Activated CD4-positive, alpha-beta T cell treated with anti-CD3 and anti-CD28 coated beads for 48 hours (primary cell): ENCODE data around the gene RAPGEF4.
"Not testable (repeated sequence)": the region's sequence is repeated elsewhere in the genome, so short reads cannot be mapped to it uniquely, and the experiment has no call there.

Experiments
- DNase-seq: peaks from one replicate; pipeline ENCODE4 v3.0.0-alpha.2; 2020

RAPGEF4 gene

DNA sequence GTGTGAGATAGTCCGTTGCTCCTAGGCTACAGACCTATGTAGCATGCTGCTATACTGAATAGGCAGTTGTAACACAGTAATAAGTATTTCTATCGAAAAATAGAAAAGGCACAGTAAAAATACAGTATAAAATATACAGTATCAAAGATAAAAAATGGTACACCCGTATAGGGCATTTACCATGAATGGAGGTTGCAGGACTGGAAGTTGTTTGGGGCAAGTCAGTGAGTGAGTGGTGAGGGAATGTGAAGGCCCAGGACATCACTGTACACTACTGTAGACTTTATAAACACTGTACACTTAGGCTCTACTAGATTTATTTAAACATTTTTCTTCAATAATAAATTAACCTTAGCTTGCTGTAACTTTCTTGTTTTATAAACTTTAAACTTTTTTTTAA is 343.5 kb downstream of the RAPGEF4 start:
- DNase-seq, result no peak

DNA sequence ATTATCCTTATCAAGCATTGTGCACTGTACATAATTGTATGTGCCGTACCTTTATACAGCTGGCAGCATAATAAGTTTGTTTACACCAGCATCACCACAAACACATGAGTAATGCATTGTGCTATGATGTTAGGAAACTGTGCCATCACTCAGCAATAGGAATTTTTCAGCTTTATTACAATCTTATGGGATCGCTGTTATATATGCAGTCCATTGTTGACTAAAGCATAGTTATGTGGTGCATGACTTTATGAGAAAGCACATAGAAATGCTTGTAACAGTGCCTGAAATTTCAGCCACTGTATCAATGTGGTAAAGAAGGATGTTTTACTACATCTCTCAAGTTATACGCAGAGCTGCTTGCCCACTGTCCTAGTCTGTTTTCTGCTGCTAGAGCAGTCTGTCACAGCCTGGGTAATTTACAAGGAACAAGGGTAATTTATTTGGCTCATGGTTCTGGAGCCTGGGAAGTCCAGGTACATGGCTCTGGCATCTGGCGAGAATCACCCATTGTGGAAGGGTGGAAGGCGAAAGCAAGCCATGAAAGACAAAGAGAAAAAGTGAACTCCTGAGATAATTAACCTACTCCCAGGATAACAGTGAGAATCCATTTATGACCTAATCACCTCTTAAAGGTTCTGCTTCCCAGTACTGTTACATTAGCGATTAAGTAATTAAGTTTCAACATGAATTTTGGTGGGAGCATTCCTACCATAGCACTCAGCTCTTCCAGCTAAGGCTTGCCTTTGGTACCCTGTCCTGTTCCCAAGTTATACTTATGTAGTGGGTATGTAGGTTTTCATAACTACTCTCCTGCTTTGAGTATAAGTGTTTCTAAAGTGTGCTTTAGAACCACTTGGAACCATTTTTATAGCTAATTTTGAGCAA is 344.6 kb downstream of the RAPGEF4 start:
- DNase-seq, result no peak

DNA sequence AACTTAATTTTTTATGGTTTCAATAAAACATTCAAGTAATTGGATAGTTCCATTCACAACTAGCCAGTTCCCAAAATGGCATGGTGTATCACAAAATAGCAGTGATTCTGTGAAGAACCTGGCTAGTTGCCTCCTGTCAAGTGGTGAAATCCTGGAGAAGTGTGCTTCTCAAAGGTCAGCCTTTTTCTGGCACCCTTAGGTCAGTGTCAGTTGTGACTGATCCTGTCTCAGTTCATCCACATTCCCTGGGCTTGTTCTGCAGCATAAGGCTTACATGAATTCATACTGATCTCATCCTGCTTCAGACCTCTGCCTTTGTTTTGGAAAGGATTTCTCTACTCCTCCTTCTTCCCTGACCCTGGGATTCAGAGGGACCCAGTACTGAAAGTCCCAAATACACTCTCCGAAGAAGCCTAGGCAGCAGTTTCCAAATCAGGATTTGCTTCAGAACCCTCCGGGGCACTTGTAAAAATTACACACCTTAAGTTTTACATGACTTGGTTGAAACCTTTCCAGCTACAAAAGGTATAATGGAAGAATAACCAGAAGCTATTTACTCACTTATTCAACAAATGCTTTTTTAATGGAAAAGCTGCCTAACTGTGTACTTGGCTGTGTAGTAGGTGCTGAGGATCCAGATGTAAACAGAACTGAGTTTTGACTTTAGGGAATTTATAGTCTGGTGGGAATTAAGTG is 351.0 kb downstream of the RAPGEF4 start:
- DNase-seq, result no peak

DNA sequence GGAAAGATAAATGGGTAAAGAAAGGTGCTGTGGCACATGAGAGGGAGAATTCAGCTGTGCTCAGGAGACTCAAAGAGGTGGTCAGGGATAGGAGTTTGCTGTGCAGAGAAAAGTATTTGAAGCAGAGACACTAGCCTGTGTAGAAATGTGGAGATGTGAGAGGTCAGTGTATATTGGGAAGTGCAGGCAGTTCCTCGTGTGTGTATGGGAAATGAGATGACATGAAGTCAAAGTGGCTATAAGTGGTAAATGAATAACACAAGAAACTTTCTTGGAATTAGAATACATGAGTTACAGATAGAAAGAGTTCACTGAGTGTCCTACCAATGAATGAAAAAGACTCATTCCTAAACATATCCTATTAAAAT is 351.6 kb downstream of the RAPGEF4 start:
- no peak for DNase-seq

DNA sequence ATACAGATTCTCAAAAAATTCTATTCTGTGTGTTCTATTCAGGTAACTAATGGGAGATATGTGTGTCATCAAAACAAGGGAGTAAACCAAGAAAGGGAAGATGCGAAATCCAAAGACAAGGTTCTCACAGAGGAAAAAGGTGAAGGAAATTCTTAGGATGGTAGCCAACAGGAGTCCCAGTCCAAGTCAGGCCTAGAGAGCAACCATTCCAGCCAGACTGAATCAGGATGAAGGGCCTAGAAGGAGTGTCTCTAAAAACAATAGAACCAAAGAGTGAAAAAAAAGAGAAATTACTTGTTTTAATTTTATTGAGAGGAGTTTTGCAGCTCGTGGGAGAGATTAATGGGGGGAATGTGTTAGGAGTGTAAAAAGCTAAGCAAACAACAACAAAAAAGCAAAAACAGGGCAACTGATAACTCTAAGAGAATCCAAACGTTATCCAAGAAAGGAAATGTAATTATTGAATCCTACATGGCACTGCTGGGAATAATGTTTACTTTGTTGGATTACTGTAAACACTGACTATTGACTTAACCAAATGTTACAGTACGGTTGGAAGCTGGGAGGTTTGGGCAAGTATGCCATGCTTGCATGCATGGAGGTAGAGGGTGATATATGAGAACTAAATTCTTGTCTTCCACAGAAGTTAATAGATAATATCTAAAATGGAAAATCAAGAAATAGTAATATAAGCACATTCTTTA is 352.3 kb downstream of the RAPGEF4 start:
- no peak for DNase-seq

DNA sequence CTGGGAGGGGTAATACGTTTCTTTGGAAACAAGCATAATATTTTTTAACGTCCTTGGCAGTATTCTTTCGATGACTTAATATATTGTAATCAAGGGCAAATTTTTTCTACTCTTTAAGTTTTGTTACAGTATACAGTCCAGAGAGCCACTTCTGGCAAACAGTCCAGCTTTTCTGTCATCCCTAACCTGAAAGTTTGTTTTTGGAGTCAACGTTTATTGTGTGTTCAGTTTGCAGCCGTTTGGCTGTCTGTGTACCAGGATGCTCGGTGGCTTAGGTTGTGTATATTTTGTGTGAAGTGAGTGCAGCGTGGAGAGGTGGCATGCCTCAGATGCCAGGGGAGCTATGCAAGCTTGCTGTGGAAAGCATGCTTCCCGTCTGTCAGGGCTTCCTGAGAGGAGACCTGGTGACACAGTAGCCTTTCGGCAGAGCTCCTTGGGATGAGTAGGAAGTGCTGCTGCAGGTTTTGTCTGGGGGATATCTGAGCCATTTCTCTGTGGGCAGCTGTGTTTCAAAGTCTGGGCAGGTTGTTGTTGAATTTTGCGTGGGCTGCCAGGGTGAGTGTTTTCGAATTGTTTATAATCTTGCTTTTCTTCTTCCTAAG is 354.7 kb downstream of the RAPGEF4 start:
- DNase-seq, result no peak

DNA sequence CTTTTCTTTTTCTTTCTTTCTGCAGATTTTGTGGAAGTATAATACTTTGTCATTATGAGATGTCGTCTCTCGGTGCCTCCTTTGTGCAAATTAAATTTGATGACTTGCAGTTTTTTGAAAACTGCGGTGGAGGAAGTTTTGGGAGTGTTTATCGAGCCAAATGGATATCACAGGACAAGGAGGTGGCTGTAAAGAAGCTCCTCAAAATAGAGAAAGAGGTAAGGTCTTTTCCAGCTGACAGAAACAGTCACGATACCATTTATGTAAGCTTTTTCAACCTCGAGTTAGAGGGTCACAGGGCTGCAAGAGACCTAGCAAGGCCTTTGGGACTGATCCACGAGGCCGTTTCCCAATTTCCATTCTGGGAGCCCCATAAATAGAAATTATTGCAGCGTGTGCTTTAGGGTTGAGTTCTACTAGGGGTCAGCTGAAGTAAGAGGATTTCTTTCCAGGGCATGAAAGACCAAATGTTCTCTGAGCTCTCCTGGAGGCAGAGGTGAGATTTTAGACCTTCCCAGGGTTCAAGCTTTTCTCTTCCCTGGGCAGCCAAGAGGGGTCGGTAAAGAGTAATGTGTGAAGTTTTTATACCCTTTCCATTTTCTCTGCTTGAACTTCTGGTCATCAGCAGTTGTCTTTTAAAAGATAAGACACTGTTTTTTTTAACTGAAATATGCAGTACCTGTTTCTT is 355.5 kb downstream of the RAPGEF4 start:
- DNase-seq, result no peak

DNA sequence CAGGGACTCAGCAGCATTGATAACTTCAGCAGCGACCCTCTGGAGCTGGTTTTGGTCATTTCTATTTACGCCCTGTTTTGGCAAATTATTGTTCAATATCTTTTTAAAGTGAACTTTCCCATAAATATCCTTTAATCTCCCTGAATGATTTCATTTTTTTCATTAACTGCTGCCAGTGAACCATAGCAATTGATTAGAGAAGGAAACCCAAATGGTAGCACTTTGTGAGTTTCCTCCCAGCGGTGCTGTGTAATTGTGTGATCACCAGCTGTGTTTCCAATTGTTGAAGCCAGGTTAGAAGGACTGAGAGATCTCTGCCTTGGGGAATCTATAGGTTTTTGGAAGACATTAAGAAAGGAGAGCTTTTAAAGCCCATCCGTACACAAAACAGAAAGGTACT is 356.3 kb downstream of the RAPGEF4 start:
- DNase-seq, result no peak

DNA sequence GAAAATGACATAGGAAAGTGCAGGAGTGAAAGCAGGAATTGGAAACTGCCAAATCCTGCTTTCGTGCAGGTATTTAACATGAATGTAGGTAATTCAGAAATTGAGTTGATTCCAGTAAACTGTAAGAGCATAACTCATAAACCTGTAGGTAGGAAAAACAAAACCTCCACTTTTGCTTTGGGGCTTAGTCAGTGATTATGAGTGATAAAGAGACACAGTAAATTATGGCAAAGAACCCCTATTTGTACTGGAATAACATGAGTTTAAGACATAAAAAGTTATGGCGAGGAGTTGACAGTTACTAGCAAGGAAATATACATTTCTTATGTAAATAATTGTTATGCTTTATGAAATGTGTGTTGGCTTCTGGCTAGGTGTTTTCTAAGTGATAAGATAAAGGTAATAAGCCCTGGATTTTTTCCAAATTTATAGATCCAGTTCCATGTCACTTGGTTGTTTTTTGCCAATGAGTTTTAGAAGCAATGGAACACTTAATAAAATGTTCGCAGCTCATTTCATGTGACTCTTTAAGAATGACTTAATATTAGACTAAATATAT is 357.3 kb downstream of the RAPGEF4 start:
- no peak for DNase-seq

DNA sequence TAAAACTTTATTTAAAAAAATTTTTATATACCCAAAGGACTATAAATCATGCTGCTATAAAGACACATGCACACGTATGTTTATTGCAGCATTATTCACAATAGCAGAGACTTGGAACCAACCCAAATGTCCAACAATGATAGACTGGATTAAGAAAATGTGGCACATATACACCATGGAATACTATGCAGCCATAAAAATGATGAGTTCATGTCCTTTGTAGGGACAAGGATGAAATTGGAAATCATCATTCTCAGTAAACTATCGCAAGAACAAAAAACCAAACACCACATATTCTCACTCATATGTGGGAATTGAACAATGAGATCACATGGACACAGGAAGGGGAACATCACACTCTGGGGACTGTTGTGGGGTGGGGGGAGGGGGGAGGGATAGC is 358.0 kb downstream of the RAPGEF4 start:
- not testable (repeated sequence) for DNase-seq

DNA sequence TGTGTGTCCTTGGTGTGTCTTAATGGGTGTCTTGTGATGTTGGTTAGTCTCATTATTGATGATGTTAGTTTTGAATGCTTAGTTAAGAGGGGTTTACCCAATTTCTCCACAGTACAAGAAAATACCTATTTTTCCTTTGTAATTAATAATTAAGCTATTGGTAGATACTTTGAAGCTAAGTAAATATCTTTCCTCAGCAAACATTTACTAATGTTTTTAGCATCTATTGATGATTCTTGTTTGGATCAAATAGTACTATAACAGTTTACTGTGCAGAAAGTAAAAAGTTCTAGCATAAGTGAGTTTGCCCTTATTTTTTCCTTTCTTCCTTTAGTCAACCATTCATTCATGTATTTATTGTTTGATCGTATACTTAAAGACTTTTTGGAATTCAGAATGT is 359.1 kb downstream of the RAPGEF4 start:
- DNase-seq, result no peak

DNA sequence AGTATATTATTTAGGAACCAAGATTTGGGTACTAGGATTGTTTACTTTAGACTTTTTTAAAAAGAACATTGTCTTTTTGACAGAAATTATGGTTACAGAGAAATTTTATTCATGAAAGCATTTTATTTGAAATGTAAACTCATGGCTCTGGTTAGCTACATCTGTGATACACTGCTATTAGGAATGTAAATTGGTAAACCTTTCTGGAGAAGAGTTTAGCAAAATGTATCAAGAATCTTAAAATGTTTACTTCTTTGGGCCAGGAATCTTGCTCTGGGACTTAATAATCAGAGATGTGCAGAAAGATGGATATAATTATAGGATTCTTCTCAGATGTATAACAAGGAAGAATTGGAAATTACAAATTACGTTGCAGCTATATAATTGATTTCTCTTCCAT is 359.7 kb downstream of the RAPGEF4 start:
- no peak for DNase-seq

DNA sequence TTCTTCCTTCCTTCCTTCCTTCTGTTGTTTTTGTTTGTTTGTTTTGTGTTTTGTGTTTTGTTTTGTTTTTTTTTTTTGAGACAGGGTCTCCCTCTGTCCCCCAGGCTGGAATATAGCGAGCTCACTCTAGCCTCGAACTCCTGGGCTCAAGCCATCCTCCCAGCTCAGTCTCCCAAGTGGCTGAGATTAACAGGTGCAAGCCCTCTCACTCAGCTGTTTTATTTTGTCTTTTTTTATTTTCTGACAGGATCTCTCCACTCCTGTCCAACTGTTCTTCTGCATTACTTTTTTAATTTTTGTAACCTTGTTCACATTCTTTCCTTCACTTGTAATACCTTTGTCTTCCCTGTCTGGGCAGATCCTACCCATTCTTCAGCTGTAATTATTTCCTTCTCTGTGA is 363.6 kb downstream of the RAPGEF4 start:
- DNase-seq, result no peak

DNA sequence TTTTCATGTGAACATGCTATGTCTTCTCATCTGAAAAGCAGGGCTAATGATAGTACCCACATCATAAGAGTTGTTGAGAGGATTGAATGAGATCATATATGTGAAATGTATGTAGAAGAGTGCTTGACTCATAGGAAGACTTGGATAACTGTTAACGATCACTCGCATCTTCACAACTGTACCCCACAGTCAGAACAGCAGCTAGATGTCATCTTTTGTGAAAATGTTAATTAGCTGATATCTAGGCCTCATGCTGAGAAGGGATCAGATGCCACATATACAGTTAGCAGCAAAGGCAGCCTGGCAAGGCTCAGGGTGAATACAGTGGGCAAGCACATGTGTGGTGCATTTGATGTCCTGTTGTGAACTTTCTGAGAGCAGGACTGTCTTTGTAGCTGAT is 364.2 kb downstream of the RAPGEF4 start:
- DNase-seq, result no peak

DNA sequence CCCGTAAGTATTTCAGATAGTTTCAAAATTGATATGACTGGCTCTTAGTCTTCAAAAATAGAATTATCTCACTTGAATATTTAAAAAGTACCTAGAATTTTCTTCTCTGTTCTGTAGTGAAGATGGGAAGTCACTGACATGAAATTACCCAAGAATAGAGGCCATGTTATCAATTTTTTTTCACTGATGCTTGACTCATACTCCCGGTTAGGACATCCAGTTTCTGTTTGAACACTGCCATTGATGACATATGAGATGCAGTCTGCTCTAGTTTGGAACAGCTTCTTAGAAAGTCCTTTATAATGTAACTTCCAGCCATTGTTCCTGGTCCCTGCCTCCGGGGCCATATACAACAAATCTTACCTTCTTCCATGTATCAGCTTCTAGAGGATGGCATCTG is 366.0 kb downstream of the RAPGEF4 start:
- DNase-seq, result no peak
